Panc1 (cell line): ENCODE results near the gene IL21R. TPM values are rescaled to one million over a fixed set of nuclear protein-coding genes. Genes with fewer than 3 reads are reported as not detected.

Experiments
- ATAC-seq: fragments of 200-7000 bp; cut with Tn5 transposase; 2 replicates; pipeline ENCODE4 v1.9.1; 2020; ENCODE audit warnings: mild to moderate bottlenecking, moderate library complexity
- BruUV-seq: library from RNA; stranded (reverse); fragments of 400-500 nt; replicated peaks from 2 replicates; lab custom pipeline; 2021; lab: Mats Ljungman, UMichigan
- CTCF ChIA-PET: fragments of 300-600 bp; sonication (Branson Sonifier 250); formaldehyde crosslinking; loops from one replicate; lab custom pipeline; 2022; ENCODE audit warnings: antibody characterized with exemption; lab: Charles Lee
- POLR2A ChIA-PET: fragments of 300-600 bp; sonication (Branson Sonifier 250); formaldehyde crosslinking; loops from one replicate; lab custom pipeline; 2022; ENCODE audit warnings: antibody characterized with exemption; lab: Charles Lee
- DNase-seq: peaks from one replicate; pipeline ENCODE4 v3.0.0-alpha.2; 2010; ENCODE audit warnings: low read depth, low spot score
- H3K27ac ChIP-seq: 2 replicates; pipeline ENCODE4 v1.5.1; 2011; ENCODE audit warnings: mild to moderate bottlenecking, low read length, inconsistent platforms
- H3K27me3 ChIP-seq: fragments of 200-500 bp; sonication (Bioruptor generic); 2 replicates; pipeline ENCODE4 v1.6.0; 2014; ENCODE audit warnings: low read length, inconsistent platforms; ENCODE audit not compliant: control insufficient read depth, insufficient read depth
- H3K36me3 ChIP-seq: fragments of 200-500 bp; sonication (Bioruptor generic); 2 replicates; pipeline ENCODE4 v1.5.1; 2014; ENCODE audit warnings: inconsistent platforms, mild to moderate bottlenecking, low read length, moderate library complexity; ENCODE audit not compliant: control insufficient read depth, insufficient read depth
- H3K4me1 ChIP-seq: 2 replicates; pipeline ENCODE4 v1.5.1; 2011; ENCODE audit warnings: inconsistent platforms, mild to moderate bottlenecking, low read length, moderate library complexity; ENCODE audit not compliant: control insufficient read depth, insufficient read depth
- H3K4me3 ChIP-seq, 2 experiments: 2 replicates each; pipeline ENCODE4 v1.5.1; 2011 to 2012; ENCODE audit warnings: low read depth in 2 of 2, low read length in 2 of 2, mild to moderate bottlenecking in 2 of 2, inconsistent platforms in 1 of 2, moderate library complexity in 1 of 2
- H3K9me3 ChIP-seq: fragments of 200-500 bp; sonication (Bioruptor generic); 2 replicates; pipeline ENCODE4 v1.5.1; 2014; ENCODE audit warnings: low read depth, mild to moderate bottlenecking, inconsistent platforms, low read length, moderate library complexity; ENCODE audit not compliant: control insufficient read depth, insufficient read depth
- POLR2AphosphoS5 ChIP-seq: IDR thresholded peaks from 2 replicates; pipeline ENCODE4 v1.6.1; 2012; ENCODE audit warnings: mild to moderate bottlenecking, low read depth, low read length, moderate library complexity
- SIN3A ChIP-seq: IDR thresholded peaks from 2 replicates; pipeline ENCODE4 v1.6.1; 2012; ENCODE audit warnings: low read depth, mild to moderate bottlenecking, low read length, moderate library complexity, borderline replicate concordance; ENCODE audit not compliant: insufficient read depth
- TCF7L2 ChIP-seq: IDR thresholded peaks from 2 replicates; pipeline ENCODE4 v1.6.1; 2011; ENCODE audit warnings: mild to moderate bottlenecking, low read depth, low read length, inconsistent platforms
- in situ Hi-C: cut with HindIII; loops from 2 replicates; pipeline ENCODE4 v1.10.0; 2016; ENCODE audit warnings: low sequenced_read_pairs, low pct_unique_long_range_greater_than_20kb
- intact Hi-C: fragments of 100-400 bp; cut with micrococcal nuclease; formaldehyde crosslinking; loops from one replicate; pipeline ENCODE4 v1.10.0; 2022; ENCODE audit not compliant: unreplicated experiment
- total RNA-seq: library from RNA; stranded (reverse); gene quantifications from one replicate; pipeline ENCODE4 v1.2.1, GENCODE V29; 2021; ENCODE audit not compliant: unreplicated experiment
- TF ChIP-seq, protein P1 (sequence below): fragments of 450-650 bp; IDR thresholded peaks from 2 replicates; pipeline ENCODE4 v1.5.1; 2017; ENCODE audit warnings: mild to moderate bottlenecking
- TF ChIP-seq, protein P2 (sequence below), 2 experiments: IDR thresholded peaks; 2 replicates each; pipeline ENCODE4 v1.6.1; 2011 to 2012; ENCODE audit warnings: low read depth in 2 of 2, control low read depth in 1 of 2, low read length in 1 of 2, mild to moderate bottlenecking in 1 of 2, moderate library complexity in 1 of 2; ENCODE audit not compliant: insufficient read depth in 1 of 2

Gene IL21R
- total RNA-seq, 1 experiment from 2014 or later: 0.10 TPM

DNA sequence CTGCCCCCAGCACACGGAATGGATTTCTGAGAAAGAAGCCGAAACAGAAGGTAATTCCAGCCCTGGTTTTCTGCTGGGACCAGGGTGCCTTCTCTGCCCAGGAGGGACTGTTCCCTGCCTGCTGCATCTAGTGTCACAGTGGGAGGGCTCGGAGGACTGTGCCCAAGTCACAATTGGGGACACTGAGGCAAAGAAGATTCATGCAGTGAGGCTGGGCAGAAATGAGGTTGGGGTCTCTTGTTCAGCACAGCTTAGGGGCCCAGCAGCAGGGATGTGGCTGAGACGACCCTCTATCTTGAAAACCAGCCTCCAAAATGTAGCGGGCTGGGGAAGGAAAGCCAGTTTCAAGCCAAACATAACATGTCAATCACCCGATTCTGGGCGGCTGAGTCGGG lies 592 bp downstream of the IL21R start:
- POLR2A ChIA-PET: no interaction called here
- H3K27me3 ChIP-seq: no peaks in the 10 kb centered on the region; the same call in 1 of the 2 replicates
- no peaks in the 10 kb centered on the region for H3K36me3 ChIP-seq
- in situ Hi-C loops: no loop called here
- DNase-seq: no peak
- BruUV-seq: no TSS peak
- intact Hi-C loops: no loop called here
- H3K4me3 ChIP-seq: no peak overlapping the region
- no peaks in the 10 kb centered on the region for H3K9me3 ChIP-seq
- ATAC-seq: no peak
- CTCF ChIA-PET: no interaction called here
- no peaks in the 10 kb centered on the region for H3K4me1 ChIP-seq
- H3K27ac ChIP-seq: no peak overlapping the region
- TF ChIP-seq POLR2AphosphoS5 (no peak), SIN3A (no peak), TCF7L2 (no peak)
- TF ChIP-seq, protein P1, sequence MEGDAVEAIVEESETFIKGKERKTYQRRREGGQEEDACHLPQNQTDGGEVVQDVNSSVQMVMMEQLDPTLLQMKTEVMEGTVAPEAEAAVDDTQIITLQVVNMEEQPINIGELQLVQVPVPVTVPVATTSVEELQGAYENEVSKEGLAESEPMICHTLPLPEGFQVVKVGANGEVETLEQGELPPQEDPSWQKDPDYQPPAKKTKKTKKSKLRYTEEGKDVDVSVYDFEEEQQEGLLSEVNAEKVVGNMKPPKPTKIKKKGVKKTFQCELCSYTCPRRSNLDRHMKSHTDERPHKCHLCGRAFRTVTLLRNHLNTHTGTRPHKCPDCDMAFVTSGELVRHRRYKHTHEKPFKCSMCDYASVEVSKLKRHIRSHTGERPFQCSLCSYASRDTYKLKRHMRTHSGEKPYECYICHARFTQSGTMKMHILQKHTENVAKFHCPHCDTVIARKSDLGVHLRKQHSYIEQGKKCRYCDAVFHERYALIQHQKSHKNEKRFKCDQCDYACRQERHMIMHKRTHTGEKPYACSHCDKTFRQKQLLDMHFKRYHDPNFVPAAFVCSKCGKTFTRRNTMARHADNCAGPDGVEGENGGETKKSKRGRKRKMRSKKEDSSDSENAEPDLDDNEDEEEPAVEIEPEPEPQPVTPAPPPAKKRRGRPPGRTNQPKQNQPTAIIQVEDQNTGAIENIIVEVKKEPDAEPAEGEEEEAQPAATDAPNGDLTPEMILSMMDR: no peak
- TF ChIP-seq, protein P2, sequence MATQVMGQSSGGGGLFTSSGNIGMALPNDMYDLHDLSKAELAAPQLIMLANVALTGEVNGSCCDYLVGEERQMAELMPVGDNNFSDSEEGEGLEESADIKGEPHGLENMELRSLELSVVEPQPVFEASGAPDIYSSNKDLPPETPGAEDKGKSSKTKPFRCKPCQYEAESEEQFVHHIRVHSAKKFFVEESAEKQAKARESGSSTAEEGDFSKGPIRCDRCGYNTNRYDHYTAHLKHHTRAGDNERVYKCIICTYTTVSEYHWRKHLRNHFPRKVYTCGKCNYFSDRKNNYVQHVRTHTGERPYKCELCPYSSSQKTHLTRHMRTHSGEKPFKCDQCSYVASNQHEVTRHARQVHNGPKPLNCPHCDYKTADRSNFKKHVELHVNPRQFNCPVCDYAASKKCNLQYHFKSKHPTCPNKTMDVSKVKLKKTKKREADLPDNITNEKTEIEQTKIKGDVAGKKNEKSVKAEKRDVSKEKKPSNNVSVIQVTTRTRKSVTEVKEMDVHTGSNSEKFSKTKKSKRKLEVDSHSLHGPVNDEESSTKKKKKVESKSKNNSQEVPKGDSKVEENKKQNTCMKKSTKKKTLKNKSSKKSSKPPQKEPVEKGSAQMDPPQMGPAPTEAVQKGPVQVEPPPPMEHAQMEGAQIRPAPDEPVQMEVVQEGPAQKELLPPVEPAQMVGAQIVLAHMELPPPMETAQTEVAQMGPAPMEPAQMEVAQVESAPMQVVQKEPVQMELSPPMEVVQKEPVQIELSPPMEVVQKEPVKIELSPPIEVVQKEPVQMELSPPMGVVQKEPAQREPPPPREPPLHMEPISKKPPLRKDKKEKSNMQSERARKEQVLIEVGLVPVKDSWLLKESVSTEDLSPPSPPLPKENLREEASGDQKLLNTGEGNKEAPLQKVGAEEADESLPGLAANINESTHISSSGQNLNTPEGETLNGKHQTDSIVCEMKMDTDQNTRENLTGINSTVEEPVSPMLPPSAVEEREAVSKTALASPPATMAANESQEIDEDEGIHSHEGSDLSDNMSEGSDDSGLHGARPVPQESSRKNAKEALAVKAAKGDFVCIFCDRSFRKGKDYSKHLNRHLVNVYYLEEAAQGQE (IDR thresholded peaks at IDR 0.05; ENCODE audit: insufficient read depth in 1 of 2, low read depth in 2 of 2, low read length in 1 of 2): no peak

DNA sequence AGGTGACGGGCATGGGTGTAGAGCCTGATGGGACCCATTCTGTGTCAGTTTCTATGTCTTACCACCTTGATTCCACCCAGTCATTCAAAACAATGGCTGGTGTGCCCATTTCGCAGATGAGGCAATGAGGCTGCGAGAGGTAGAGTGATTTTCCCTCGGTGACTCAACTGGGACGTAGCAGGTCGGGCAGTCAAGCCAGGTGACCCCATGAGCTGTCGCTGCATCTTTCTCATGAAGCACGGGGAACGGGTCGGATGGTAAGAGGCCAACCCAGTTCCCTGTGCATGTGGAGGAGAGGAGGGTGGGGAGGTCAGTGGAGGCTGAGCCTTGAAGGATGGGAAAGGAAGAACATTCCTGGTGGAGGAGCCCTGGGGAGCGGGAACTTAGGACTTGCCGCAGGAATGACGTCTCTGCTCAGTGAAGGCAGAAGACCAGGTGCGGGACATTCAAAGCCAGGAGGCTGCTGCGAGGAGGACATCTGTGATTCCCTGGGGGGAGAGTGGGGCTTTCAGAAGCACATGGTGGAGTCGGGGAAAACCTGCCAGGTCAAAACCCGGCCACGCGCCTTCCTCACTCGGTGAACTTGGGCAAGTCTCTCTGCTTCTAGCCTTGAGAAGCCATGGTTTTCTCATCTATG lies 1.1 kb downstream of the IL21R start:
- Histone ChIP-seq H3K27ac (no peak overlapping the region), H3K9me3 (no peaks in the 10 kb centered on the region), H3K36me3 (no peaks in the 10 kb centered on the region), H3K4me1 (no peaks in the 10 kb centered on the region), H3K27me3 (no peaks in the 10 kb centered on the region; the same call in 1 of the 2 replicates), H3K4me3 (no peak overlapping the region)
- in situ Hi-C loops: no loop called here
- TF ChIP-seq TCF7L2 (no peak), SIN3A (no peak)
- TF ChIP-seq, protein P2 (IDR thresholded peaks at IDR 0.05; ENCODE audit: insufficient read depth in 1 of 2, low read depth in 2 of 2, low read length in 1 of 2): no peak
- intact Hi-C loops: no loop called here
- ChIA-PET CTCF (no interaction called here), POLR2A (no interaction called here)
- ATAC-seq: no peak
- no TSS peak for BruUV-seq
- DNase-seq: no peak
